PC-9 (cell line): ENCODE measurements around the gene ESPN.

Experiments
- CTCF ChIP-seq: fragments of 200-600 bp; sonication (generic); conservative IDR thresholded peaks from 2 replicates; pipeline ENCODE4 v1.6.1; 2017; ENCODE audit warnings: mixed run types, antibody characterized with exemption, mild to moderate bottlenecking, moderate library complexity
- EZH2 ChIP-seq: fragments of 200-600 bp; sonication (generic); IDR thresholded peaks from 2 replicates; pipeline ENCODE4 v1.8.0; 2017; ENCODE audit warnings: antibody characterized with exemption, low read depth

GRCh38 chr1:6476483-6476882 lies 51.9 kb downstream of the ESPN start:
- no peak for TF ChIP-seq CTCF
- no peak for TF ChIP-seq EZH2
